Middle frontal gyrus (tissue), 1 donor: Measurements from ENCODE around the gene TP73.

Source experiments
- DNase-seq: peaks from one replicate; pipeline ENCODE4 v3.0.0-alpha.2; 2015; ENCODE audit warnings: low spot score; ENCODE audit errors: extremely low spot score

TP73 gene

DNA sequence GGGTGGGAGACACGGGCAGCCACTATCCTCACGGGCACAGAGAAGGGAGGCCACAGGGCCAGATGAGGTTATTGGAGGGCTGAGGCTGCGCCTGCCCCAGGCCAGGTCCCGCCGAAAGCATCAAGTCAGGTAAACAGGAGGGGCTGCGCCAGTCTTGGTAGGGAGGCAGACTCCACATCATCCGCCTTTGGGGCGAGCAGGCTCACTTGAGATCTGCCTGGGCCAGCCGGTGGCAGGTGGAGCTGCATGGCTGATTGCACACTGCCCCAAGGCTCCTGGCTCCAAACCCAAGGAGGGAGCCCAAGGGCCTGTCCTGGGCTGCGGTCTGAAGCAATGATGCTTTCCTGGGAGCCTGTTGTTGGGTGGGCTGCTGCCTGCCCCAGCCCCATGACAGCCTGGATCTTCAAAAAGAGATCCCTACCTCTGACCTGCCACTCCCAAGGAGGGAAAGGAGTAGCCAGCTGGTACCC is 124.8 kb downstream of the TP73 start:
- no peak for DNase-seq

DNA sequence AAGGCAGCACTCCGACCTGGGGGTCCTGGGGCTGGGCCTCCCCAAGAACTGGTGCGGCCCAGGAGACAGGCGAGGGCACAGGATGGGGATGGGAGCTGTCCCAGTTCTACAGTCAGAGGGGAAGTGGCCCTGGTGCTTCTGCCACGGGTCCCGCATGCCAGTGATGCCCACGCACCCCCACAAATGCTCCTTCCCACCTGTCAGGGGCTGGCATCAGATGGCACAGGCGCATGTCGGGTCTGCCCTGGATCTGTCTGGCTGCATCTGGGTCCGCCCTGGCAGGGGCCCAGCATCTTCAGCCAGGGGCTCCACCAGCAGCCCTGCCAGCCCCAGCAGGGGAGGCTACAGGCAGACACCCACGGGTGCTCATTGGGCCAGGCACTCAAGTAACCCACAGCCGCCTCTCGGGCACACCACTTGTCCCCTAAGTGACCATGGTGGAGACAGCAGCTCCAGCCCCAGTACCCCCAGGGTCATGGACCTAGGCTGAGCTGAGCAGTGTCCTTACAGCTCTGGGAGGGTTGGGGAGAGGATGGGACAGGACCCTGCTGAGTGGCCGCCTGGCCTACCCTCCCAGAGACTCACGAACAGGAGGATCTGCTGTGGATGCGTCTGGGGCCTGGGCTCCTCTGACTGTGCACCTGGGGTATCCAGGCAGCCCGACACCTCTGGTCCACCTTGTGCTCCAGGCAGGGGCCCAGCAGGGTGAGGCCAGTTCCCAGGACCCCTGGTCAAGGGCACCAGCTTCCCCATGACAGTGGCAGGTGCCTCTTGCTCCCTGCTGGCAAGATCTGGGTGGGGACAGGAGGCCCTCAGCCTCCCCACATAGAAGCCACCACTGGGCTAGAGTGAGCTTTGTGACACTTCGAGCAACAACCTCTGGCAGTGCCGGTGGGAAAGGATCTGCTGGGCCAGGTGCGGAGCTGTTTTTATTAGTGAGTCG is 125.6 kb downstream of the TP73 start:
- no peak for DNase-seq

DNA sequence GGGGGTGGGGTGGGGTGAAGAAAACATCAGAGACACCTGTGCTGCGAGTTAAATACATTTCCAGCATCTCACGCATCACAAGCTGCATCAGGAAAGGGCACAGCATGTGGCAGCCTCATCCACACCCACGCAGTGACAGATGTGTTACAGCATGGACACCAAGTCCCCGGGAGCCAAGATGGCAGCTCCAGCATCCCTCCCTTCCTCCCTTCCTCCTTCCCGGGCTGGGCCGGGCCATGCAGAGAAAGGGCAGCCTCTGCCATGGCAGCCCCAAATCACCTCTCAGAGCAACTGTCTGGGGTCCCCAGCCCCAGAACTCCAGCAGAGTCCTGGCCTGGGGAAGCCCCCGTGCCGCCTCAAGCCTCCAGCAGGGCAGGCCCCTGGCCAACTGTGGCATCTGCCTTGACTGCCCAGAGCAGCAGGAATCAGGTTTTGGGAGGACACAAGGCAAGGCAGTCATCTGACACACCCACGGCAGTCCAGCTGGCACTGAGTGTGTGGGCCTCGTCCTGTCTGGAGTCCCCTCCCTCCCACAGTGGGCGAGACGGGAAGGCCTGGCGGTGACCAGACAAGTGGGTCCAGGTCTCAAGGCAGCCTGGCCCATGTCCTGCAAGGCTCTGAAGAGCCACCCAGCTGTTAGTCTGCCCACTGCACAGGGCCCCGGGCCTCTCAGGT is 126.4 kb downstream of the TP73 start:
- DNase-seq = no peak

DNA sequence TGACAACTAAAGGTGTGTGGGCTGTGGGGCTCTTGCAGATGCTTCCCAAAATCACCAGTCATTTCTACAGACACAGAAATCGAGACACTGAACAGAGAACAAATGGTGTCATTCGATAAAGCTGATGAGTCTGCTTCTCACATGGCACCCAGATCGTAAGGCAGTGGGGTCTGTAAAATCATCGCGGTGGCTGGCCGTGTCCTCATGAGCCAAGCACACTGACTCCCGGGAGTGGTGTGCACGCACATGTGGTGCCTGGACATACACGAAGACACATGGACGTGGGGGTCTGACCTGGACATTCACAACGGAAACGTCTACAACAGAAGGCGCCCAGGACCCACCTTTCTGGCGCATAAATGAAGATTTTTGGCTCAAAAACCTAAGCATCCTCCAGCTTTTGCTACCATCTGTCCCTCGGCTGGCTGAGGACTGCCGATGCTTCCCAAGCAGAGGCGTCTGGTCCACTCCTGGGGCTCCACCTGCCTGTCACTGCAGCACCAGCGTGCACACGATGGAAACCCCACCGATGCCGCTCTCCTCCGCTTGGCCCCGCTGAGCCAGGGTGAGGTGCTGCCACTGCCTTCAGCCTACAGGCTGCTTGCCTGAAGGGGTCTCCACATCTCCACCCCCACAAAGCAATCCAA is 127.1 kb downstream of the TP73 start:
- no peak for DNase-seq

DNA sequence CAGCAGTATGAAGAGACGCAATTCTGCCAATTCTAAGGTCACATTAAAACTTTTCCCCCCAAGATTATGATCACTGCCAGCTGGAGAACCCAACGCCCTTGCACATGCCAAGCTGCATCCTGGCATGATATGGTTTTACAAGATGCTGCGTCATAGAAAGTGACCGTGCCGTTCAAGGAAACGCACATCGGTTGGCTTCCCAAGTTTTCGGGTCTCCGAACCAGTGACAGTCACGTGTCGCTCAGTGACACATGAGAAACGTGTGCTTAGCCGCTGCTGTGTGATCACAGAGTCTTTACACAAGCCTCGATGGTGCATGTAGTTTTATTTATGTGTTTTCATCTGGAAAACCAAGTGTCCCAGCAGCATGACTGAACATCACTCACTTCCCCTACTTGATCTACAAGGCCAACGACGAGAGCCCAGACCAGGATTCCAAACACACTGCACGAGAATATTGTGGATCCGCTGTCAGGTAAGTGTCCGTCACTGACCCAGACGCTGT is 127.6 kb downstream of the TP73 start:
- no peak for DNase-seq

DNA sequence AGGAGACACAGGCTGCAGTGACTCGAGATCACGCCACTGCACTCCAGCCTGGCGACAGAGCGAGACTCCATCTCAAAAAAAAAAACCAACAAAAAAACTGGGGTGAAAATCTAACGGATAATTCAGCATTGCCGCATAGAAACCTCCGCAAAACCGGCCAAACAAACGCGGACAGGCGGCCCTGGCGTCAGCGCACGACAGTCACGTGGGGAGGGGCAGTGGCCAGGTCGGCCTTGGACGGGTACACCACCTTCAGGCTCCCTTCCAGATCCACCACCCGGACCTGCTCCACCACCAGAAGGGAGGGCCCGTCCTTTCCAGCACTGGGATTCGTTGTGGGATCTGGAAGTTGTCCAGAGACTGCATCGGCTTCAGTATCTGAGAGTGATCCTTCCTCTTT is 128.6 kb downstream of the TP73 start:
- DNase-seq = no peak

DNA sequence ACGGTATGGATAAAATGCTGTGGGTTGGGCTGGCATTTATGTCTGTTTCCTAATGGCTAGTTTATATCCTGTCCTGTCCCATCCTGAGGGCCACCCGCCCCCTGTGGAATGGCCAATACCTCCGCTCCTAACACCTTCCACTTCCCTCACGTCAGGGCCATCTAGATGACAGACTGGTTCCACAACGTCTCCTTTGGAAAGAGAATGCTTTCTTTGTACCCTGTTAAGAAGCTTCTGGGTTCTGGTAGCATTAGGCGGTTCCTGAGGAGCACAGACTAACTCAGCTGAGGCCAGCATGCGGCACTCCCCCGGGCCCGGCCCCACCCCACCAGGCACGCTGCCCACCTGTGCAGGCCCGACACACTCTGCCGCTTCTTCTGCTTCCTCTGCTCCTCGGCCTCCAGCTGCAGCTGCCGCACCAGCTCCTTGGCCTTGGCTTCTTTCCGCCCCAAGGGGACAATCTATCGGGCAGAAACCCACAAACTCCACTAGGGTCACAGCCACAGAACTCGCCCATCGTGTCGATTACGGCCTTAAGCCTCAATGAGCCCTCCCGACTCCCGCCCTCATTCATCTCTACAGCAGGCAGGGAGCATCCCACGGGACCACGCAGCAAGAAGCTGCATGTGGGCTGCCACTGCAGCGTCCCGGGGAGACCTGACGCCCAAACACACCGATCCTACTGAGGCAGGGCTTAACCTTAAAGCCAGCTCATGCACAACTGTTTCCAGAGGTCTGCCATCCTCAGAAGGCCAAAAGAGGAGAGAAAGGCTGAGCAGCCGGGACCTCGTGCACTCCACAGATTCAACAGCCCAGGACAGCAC is 131.5 kb downstream of the TP73 start:
- no peak for DNase-seq

DNA sequence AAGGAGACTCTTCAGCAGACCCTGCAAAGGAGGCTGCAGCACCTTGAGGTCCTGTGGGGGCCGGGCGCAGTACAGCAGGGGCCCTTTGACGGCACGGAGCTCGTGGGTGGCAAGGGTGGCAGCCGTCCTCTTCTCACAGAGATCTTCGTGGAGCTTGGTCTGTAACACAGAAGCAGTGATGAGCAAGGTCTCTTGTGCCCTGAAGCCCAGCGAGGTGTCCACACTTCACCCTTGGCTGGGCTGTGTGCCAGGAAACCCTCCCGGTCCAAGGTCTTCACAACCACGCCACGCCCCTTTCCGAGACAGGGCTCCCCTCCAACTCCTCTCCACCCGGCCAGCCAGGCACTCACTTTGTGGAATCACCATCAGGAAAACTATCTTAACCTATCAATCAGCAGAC is 132.7 kb downstream of the TP73 start:
- DNase-seq = no peak

DNA sequence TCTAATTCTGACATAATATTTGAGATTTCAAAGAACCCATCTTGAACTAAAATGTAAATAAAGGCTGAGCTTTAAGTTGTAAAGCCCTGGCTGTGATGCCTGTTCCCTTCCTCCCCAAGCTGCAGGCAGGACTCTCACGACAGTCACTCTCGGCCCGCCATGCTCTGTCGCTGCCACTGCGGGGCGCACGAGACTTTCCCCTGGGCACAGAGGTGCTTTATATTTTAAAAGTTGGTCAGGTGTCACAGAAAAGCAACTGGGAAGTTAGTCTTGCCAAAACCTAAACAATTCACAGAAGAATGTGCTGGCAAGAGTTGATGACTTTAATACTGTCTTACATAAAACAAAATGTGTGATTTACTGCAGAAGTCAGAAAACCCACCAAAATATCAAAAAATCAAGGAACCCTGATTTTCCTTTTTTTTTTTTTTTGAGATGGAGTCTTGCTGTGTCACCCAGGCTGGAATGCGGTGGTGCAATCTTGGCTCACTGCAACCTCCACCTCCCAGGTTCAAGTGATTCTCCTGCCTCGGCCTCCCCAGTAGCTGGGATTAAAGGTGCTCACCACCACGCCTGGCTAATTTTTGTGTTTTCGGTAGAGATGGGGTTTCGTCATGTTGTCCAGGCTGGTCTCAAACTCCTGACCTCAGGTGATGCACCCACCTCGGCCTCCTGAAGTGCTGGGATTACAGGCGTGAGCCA is 133.3 kb downstream of the TP73 start:
- no peak for DNase-seq
